Thyroid gland (tissue), 4 donors: ENCODE results near the gene GRB2. TPM values are rescaled to one million over a fixed set of nuclear protein-coding genes. Genes with fewer than 3 reads are reported as not detected.

ENCODE experiments used
- DNase-seq, 2 donors: peaks; one replicate each; pipeline ENCODE4 v3.0.0-alpha.2; 2019
- H3K27ac ChIP-seq, 3 donors: fragments of 200-600 bp; sonication (generic); 1 replicate in 2 of 3; 2 replicates in 1 of 3; pipeline ENCODE4 v1.5.1; 2016 to 2019; ENCODE audit warnings: mild to moderate bottlenecking in 1 of 3, moderate library complexity in 1 of 3
- H3K27me3 ChIP-seq: fragments of 200-600 bp; sonication (generic); one replicate; pipeline ENCODE4 v1.5.1; 2019
- H3K36me3 ChIP-seq, 2 donors: fragments of 200-600 bp; sonication (generic); one replicate each; pipeline ENCODE4 v1.5.1; 2016 to 2019
- H3K4me1 ChIP-seq, 2 donors: fragments of 200-600 bp; sonication (generic); one replicate each; pipeline ENCODE4 v1.5.1; 2017 to 2019
- H3K4me3 ChIP-seq, 3 donors: fragments of 200-600 bp; sonication (generic); replicated peaks in 1 of 3; 1 replicate in 2 of 3; 2 replicates in 1 of 3; pipeline ENCODE4 v1.5.1; 2016; ENCODE audit warnings: mild to moderate bottlenecking in 1 of 3
- H3K9me3 ChIP-seq: fragments of 200-600 bp; sonication (generic); one replicate; pipeline ENCODE4 v1.5.1; 2017
- CTCF ChIP-seq, 6 experiments: fragments of 200-600 bp in 3 of 6; fragments of 450-650 bp in 3 of 6; sonication (generic) in 3 of 6; IDR thresholded peaks; one replicate each; pipeline ENCODE4 v1.5.1; 2016 to 2019; ENCODE audit warnings: antibody characterized with exemption in 6 of 6, mild to moderate bottlenecking in 2 of 6, inconsistent platforms in 1 of 6, moderate library complexity in 1 of 6
- POLR2A ChIP-seq, 2 donors: fragments of 450-650 bp; IDR thresholded peaks; one replicate each; pipeline ENCODE4 v1.6.1; 2017; ENCODE audit warnings: antibody characterized with exemption in 2 of 2, mild to moderate bottlenecking in 2 of 2, moderate library complexity in 1 of 2
- WGBS, 2 donors: methylation state at CpG; one replicate each; pipeline ENCODE4 v1.1.5; 2017; 5-methylcytosine and 5-hydroxymethylcytosine counted together
- intact Hi-C: fragments of 100-400 bp; cut with DNase I; formaldehyde crosslinking; loops from one replicate; pipeline ENCODE4 v1.15.1; 2023
- total RNA-seq, 4 donors: library from RNA; depleted of rRNA; stranded (reverse); fragments of >200 nt; gene quantifications; one replicate each; pipeline ENCODE4 v1.2.3, GENCODE V29; 2016

GRB2 gene
- total RNA-seq, 4 donors from 2014 or later = 65.8 to 101 (median 97.3) TPM

DNA sequence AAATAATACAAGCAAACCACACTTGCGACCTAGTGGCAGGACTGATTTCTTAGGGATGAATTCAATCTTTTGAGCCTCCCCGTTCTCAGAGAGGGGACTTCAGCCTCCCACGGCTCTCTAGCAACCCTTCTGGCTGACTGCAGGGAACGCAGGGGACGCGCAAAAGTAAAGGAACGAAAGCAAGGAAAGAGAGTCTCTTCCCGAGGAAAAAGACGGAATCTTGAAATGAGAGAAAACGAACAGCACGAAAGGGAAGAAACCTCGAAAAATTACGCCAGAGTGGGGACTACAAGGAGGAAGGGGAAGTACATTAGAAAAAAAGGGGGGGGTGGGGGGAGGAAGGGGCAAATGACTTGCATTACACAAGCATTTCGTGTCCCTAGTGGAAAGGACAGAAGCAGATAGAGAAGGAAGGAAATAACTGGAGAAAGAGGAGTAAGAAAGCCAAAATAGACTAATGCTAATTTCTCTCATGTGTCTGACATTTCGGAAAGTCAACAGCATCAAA lies 1.2 kb downstream of the GRB2 start:
- H3K27me3 ChIP-seq = no peaks in the 10 kb centered on the region
- H3K36me3 ChIP-seq = no peaks in the 10 kb centered on the region
- intact Hi-C loops = no loop called here
- H3K9me3 ChIP-seq = no peaks in the 10 kb centered on the region
- peak overlapping the region in 2 of 3 donors; percentile 75 to 76 for H3K27ac ChIP-seq
- peaks cover 6 to 14% of the 10 kb centered on the region in 2 donors for H3K4me1 ChIP-seq
- TF ChIP-seq CTCF (IDR thresholded peaks at IDR 0.05) = peak; percentile 43 to 91 (median 77)
- TF ChIP-seq POLR2A (IDR thresholded peaks at IDR 0.05) = no peak
- peak; percentile 67 to 77 for DNase-seq
- H3K4me3 ChIP-seq = peak overlapping the region; percentile 90 to 96 (median 92)
- WGBS, 2 donors = 1 to 2% methylated on average over 15 of the region's 15 CpGs

DNA sequence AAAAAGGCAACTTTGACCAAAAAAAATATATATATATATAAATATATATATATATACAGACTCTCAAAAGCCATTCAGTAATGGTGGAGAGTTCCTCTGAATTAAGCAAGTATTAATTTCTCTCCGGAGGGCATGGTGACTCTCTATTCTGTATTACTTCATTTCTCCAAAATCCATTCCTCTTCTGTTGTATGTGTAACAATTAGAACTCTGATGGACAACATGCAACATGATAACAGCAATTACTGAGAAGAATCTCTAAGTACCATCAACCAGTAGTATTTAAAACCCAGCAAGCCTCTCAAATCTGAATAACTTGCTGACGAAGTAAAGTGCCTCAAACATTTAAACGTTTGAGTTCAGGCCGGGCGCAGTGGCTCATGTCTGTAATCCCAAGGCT lies 2.3 kb downstream of the GRB2 start:
- H3K4me1 ChIP-seq = peaks cover 6 to 14% of the 10 kb centered on the region in 2 donors

GRCh38 chr17:75402026-75402425 lies 3.5 kb downstream of the GRB2 start:
- H3K4me1 ChIP-seq = peaks cover 6 to 16% of the 10 kb centered on the region in 2 donors
- no peaks in the 10 kb centered on the region for H3K36me3 ChIP-seq
- no peaks in the 10 kb centered on the region for H3K27me3 ChIP-seq
- TF ChIP-seq POLR2A (IDR thresholded peaks at IDR 0.05) (no peak), CTCF (IDR thresholded peaks at IDR 0.05) (no peak)
- DNase-seq = no peak
- no peak overlapping the region for H3K27ac ChIP-seq
- no peaks in the 10 kb centered on the region for H3K9me3 ChIP-seq
- no peak overlapping the region for H3K4me3 ChIP-seq
- intact Hi-C loops = no loop called here
- 90 to 95% methylated on average over 2 of the region's 2 CpGs for WGBS, 2 donors

More for the DNA sequence above, 2.3 kb downstream of the GRB2 start:
- Histone ChIP-seq H3K36me3 (no peaks in the 10 kb centered on the region), H3K27me3 (no peaks in the 10 kb centered on the region), H3K27ac (no peak overlapping the region), H3K9me3 (no peaks in the 10 kb centered on the region), H3K4me3 (no peak overlapping the region)
- TF ChIP-seq POLR2A (IDR thresholded peaks at IDR 0.05) (no peak), CTCF (IDR thresholded peaks at IDR 0.05) (no peak)
- DNase-seq = no peak
- 77 to 80% methylated on average over 5 of the region's 5 CpGs for WGBS, 2 donors
- intact Hi-C loops = no loop called here

- Histone ChIP-seq H3K36me3 (no peaks in the 10 kb centered on the region), H3K27ac (no peak overlapping the region), H3K4me1 (peaks cover 6 to 18% of the 10 kb centered on the region in 2 donors), H3K4me3 (no peak overlapping the region), H3K9me3 (no peaks in the 10 kb centered on the region), H3K27me3 (no peaks in the 10 kb centered on the region)
- WGBS, 2 donors = 94 to 95% methylated on average over 8 of the region's 8 CpGs
- DNase-seq = no peak
- intact Hi-C loops = no loop called here
- TF ChIP-seq POLR2A (IDR thresholded peaks at IDR 0.05) (no peak), CTCF (IDR thresholded peaks at IDR 0.05) (no peak)
Measured at GRCh38 chr17:75400326-75400939, 5.0 kb downstream of the GRB2 start.

DNA sequence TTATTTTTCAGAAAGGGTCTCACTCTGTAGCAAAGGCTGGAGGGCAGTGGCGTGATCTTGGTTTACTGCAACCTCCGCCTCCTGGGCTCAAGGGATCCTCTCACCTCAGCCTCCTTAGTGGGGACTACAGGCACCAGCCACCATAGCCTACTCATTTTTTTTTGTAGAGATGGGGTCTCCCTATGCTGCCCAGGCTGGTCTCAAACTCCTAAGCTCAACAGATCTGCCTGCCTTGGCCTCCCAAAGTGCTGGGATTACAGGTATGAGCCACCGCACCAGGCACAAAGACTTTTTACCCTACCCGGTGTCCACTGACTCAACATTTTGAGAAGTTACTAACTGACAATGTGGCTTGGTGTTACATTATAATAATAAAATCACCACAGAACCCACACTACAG lies 7.2 kb downstream of the GRB2 start:
- no peaks in the 10 kb centered on the region for H3K36me3 ChIP-seq
- 92 to 94% methylated on average over 4 of the region's 4 CpGs for WGBS, 2 donors
- no peaks in the 10 kb centered on the region for H3K9me3 ChIP-seq
- H3K27me3 ChIP-seq = no peaks in the 10 kb centered on the region
- DNase-seq = no peak
- H3K4me1 ChIP-seq = peaks cover 11 to 23% of the 10 kb centered on the region in 2 donors
- no peak for TF ChIP-seq CTCF (IDR thresholded peaks at IDR 0.05)
- TF ChIP-seq POLR2A (IDR thresholded peaks at IDR 0.05) = no peak
- intact Hi-C loops = no loop called here
- H3K4me3 ChIP-seq = no peak overlapping the region
- H3K27ac ChIP-seq = no peak overlapping the region
